Fibroblast of skin of scalp (primary cell): ENCODE measurements around the gene NKD1.

Experiments
- DNase-seq: peaks from one replicate; pipeline ENCODE4 v3.0.0-alpha.2; 2013

Gene NKD1

DNA sequence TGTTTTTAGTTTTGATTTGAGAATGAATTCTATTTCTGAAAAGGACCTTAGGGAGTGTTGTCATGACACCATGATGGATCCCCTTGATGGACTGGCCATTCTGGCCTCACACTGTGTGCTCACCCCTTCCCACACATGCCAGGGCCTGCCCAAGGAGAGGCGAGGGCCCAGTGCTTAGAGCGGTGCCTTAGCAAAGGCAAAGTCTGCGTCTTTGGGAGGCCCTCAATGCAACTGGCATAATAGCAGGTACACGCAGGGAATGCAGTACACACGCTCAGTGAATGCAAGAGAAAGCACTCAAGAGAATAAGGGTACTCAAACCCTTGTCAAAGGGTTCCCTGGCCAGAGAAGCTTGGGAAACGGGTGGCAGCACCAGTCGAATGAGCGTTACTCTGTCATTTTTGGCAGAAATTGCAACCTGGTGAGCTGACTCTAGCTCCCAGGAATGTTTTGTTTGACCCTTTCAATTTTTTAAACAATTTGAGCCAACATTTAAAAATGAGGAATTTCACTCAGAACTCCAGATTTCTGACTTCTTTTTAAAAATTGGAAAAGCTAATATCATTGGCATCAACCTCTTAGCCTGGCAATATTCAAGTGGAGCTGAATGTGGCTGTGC lies 32.1 kb downstream of the NKD1 start:
- no peak for DNase-seq

DNA sequence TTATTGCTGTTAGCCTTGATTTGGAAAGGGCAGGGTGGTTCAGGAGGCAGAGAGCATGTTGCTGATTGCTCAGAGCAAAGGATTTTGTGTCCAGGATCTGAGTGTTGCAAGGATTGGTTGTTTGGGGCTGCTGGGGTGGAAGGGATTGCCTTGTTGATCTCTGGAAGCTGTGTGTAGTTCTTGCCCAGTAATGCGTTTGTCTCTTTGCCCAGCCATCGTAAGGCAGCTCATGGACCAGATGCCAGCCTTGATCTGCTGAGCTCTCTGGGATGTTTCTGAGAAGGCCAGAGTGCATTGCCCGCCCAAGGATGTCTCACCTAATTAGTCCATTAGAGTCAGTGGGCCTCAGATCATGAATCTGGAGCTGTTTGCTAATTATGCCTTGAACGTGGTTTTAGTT lies 33.6 kb downstream of the NKD1 start:
- DNase-seq = no peak

DNA sequence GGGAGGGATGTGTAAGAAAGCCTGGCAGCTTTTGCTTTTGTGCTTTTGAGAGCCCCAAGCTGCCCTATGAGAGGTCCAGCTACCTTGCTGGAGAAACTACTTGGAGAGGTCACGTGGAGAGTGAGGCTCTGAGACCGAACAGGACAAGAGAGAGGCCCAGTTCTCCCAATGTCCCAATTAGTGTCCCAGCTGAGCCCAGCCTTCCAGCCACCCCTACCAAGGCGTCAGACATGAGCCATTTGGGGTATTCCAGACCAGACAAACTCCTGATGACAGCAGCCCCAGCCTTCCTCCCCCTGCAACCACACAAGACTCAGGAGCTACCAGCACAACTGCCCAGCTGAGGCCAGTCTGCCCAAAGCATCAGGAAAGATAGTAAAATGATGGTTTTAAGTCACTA lies 35.0 kb downstream of the NKD1 start:
- DNase-seq = no peak

DNA sequence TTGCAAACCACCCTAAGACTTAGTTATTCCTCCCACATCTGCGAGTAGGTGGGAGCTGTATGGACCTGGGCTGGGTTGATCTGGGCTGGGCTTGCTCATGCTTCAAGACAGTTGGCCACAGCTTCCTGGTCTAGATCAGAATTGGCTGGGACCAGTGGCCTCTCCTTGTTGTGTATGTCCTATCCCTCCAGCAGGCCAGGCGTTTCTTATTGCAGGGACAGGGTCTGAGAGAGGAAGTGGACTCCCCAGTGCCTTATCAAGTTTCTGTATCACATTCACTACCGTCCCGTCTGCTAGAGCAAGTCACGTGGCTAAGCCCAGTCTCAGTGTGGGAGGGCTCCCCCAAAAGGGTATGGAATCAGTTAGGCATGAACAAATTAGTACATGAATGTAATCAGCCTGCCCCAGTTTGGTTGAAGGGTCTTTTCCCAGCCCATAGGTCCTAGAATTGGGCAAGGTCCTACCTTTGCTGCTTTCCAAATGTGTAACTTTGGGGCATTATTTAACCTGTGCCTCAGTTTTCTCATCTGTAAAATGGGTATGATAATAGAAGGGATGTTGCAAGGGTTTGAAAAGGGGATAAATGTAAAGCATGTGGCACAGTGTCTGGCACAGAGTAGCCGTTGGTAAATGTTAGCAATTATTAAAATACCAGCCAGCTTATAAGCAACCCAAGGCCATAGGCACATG lies 36.0 kb downstream of the NKD1 start:
- no peak for DNase-seq

DNA sequence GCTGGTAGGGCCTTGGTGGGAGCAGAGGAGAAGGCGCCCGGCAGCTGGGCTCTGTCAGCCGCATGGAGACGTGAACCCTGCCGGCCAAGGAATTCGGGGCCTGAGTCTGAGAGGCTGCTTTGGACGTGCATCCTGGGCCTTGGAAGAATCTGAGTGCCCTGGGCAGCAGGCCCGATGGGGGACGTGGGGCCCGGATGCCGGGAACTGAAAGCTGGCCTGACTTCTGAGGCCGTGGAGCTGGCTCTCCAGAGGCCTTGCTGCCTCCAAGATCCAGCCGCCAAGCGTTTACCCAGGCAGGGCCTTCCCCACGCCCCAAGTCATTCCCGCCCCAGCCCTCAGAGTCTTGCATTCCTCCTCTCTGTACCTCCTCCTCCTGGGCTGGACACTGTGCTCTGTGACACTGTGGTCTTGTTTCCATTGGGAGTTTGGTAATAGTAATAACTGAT lies 37.2 kb downstream of the NKD1 start:
- DNase-seq = no peak

DNA sequence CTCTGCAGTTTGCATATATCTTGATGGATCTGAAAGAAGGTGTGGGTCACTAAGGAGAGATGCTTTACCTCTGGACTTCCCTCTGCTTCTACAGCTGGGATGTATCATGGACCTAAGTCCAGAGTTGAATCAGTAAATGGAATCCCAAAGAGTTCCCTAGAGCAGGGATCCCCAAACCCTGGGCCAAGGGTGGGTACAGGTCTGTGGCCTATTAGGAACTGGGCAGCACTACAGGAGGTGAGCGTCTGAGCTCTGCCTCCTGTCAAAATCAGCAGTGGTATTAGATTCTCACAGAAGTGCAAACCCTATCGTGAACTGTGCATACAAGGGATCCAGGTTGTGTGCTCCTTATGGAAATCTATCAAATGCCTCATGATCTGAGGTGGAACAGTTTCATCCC lies 39.3 kb downstream of the NKD1 start:
- no peak for DNase-seq

DNA sequence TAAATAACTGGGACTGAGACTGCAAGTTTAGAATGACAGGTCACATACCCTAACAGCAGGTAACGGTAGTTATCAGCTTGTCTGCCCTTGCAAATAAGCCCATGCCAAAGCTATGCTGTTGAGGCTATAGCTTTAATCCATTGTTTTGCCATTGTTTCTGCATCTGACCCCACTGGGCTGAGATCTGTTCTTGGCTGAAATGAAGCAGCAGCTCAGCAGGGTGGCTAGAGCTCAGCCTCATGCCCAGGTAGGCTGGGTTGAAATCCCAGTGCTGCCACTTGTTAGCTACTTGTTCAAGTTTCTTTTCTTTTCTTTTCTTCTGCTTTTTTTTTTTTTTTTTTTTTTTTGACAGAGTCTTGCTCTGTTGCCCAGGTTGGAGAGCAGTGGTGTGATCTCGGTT lies 40.1 kb downstream of the NKD1 start:
- no peak for DNase-seq

DNA sequence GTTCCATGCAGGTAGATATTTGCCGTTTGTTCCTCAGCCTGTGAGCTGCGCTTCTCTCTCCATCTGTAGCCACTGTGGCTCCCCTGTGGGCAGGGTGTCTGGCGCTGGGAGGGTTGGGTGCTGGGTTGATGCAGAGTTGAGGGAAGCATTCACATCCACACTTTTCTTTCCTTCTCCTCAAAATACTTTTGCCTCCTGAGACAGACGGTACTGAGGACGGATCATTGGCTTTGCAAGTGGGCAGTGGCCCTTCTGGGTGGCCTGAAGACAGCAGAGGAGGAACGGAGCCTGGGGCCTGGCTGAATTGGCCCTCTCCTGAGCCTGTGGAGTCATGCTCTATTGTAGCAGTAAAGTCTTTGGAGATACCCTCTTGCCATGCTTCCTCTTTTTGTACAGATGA lies 43.0 kb downstream of the NKD1 start:
- DNase-seq = no peak

DNA sequence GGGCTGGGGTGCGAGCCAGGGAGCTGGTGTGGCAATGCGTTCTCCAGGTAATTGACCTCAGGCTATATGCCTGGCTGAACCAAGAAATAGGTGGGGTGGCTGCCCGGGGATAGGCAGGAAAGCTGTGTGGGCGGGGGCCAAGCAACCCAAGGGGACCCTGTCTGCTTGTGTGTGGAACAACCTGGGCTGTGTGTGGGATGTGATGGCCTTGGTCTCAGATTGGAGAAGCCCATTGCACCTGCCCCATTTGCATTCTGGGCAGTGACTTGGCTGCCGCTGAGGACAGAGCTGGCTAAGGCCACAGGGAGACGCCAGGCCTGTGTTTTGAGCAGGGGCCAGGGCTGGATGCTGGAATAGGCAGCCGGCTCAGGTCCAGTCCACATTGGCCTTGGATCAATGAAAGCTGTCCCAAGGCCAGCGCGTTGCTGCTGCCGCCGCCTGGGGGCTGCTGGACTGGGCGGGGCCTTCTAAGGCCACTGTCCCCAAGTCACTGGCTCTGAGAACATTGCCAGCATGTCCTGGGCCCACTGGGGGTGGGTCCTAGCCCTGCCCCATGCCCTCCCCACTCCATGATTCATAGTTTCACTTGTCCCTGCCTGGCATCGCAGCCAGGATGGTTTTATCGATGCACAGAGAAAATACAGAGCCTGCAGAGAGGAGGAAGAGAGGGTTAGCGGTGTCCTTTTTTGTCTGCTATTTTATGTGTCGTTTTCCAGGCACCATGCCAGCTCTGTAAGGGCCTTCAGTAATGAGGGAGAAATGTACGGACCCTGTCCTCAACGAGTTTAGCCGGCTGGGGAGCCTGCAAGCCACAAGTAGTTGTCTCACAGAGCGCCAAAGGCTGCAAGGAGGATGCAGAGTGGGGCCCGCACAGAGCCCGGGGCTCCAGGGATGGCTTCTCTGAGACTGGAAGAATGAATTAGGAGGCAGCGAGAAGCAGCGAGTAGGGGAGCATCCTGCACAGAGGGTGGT lies 43.9 kb downstream of the NKD1 start:
- DNase-seq = no peak

DNA sequence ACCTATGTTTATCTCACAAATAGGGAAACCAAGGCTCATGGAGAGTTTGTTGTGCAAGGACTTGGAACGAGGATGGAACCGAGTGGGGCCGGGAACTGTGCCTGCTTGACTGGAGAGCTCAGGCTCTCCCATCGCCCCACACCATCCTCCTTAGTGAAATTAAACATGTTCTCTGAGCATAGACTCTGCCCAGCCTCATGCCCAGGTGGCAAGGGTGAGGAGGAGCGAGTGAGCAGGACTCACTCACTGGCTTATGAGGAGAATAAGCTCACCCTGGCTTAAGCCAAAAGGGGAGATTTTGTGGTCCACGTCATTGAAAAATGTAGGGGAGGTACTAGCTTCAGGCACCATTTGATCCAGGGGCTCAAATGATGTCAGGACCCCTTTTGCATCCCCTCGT lies 44.8 kb downstream of the NKD1 start:
- DNase-seq = no peak

DNA sequence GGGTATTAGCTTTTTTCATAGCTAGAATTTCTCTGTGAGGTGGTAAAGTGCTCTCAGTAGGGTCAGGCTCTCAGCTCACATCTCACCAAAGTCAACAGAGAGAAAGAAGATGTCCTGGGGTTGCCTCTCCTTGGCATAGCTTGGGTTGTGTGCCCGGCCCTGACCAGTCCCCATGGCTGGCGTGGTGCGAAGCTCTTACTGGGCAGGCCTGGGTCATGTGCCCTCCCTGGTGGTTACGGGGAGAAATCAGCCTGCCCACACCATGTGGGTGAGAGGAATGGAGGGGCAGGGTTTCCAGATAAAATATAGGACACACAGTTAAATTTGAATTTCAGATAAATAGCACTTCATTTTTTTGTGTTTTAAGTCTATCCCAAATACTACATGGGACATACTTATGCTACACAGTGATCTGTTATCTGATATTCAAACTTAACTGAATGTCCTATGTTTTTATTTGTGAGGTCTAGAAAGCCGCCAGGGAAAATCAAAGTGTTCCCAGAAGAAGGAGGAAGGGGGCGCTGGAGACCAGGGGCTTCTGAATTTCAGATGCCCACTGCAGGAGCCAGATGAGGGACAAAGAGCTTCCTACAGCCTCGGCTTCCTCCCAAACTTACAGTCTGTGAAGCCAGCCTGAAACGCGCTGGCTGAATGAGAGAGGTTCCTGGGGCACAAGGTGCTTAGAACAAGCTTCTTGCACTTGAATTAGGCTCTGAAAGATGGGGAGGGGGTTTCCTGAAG lies 45.4 kb downstream of the NKD1 start:
- peak; percentile 39 for DNase-seq

DNA sequence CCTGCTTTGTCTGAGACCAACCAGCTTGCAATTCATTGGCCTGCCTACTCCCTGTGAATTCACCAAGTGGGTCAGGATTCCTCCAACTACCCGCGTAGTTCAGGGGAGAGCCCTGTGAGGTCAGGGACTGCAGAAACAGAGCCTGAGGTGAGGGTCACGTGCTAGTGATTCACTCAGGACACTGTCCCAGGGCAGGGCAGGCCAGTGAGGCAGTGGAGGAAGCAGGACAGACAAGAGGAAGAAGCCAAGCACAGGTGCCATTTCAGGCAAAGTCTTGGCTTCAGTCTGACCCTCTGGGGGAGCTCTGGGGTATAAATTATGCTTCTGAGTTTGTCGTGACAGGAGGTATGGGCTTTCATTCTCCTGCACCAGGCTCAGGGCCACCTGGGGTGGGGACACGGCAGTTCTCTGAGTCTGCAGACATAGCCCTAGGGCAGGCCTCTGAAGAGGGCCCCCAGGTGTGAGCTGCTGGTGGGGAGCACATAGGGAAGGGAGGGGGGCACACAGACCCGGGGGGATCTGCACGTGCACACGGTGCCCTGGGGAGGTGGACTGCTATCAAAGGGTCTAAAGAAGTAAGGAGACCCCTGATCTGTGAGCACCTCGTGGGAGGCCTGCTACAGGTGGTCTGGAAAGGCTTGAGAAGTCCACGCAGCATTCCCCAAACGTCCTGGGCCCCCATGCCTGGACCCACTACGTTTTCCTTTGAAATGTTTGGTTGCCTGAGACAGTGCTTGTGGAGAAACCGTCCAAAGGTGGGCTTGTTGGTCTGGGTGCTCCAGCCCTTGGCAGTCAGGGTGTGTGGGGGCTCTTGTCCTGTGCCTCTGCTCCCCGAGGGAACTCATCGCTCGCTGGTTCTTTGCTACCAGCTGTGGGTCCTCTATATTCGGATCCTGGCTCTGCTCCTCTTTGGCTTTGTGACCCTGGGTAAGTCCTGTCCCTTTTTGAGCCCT lies 46.4 kb downstream of the NKD1 start:
- DNase-seq = no peak

DNA sequence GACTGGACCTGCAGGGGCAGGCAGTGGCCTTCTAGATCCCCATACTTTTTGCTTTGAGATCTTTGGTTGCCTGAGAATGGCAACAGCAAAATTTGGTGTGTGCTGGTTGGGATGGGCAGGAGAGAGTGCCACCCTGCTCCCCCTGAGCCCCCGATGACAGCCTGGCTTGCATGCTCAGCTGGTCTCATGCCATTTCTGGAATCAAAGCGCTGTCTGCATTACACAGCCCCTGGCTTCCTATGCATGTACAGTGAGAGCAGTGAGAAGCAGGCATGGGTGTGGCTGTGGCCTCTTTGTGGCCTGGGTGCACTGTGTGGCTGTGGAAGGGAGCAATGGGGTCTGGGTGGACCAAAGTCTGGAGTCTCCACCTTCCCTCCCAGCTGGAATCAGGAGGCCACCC lies 47.7 kb downstream of the NKD1 start:
- DNase-seq = no peak

DNA sequence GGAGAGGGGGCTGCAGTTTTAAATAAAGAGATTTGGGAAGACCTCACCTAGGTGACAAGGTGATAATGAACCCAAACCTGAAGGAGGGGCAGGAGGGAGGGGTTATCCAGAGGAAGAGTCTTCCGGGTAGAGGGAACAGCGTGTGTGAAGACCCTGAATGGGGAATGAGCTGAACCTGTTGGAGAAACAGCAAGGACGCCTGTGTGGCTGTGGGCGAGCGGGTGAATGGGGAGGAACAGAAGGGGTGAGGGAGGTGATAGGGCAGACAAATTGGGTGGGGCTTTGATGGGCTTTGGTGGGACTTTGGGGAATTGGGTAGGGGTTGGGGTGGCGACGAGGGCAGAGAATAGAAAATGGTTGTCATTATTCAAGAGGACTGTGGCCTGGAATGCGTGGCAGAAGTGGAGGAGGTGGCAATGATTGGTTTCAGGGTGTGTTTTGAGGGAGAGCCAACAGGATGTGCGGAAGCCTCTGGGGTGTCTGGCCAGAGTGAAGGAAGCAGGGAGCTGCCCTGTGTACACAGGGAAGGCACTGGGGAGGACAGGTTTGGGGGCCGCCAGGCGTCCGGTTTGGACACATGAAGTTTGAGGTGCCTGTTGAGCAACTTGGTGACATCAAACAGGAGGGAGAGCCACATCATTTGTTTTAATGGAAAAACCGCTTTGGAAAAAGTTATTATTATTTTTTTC lies 48.7 kb downstream of the NKD1 start:
- no peak for DNase-seq

DNA sequence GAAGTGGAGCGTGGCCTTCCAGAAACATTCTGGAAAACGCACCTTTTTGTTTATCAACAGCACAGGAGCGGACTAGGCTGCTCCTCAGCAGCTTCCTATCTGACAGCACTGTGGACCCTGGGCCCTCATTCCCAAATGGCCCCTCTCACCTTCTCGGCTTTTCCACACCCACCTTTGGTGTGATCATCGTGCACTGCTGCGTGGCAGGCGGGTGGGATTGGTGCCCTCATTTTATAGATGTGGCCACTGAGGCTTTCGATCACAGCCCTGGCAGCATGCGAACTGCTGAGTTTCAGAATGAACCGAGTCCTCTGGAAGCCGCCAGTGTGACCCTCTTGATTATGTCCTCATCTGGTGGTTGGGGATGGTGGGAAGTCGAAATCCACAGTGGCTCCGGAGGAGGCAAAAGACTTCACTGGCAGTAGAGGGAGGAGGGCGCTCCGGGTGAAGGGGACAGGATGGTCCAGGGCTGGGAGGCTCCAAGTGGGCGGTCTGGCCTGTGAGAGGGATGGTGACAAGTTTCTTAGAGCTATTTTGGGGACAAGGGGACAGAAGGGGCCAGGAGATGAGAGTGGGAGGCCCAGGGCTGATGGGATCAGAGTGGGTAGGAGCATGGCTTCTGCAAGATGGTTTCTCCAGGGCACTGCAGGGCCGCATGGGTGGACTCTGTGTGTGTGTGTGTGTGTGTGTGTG lies 49.5 kb downstream of the NKD1 start:
- DNase-seq = no peak

DNA sequence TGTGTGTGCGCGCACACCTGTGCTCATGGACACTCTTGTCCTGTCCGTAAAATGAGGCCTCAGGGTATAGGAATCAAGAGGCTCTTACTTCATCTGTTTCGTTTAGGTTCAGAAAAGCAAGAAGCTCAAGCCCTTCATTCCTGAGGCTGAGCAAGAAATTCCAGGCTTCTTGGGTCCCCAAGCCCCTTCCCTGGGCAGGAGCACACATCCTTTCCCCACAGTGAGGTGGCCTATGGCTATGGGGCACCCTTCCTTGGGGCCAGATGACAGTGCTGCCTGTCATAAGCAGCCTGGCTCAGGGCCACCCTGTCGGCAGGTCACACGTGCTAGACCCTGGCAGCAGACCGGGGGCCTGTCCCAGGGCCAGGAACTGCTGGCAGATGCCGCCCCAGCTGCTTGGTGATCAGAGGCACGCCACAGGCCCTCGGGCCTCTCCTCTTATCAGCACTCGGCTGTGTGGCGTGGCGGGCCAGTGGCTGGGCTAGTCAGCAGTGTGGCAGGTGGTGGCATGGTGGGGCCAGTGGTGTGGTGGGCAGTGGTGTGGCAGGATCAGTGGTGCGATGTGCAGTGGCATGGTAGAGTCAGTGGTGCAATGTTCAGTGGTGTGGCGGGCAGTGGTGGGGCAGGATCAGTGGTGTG lies 50.2 kb downstream of the NKD1 start:
- DNase-seq = no peak

DNA sequence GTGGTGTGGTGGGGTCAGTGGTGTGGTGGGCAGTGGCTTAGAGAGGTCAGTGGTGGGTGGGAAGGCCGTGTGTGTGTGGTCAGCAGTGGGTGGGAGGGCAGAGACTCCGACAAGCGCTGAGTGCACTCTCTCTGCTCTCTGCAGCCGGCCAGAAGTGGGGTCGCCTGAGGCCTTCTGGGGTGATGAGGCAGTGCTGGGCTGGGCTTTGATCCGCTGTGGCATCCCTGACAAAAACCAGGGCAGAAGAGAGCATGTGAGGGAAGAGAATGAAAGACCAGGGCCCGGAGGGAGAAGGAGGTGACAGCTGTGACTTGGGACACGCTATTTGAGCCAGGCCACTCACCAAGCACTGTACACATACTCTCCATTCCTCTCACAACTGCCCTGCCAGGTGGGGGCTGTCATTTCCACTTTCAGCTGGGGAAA lies 50.8 kb downstream of the NKD1 start:
- DNase-seq = no peak

DNA sequence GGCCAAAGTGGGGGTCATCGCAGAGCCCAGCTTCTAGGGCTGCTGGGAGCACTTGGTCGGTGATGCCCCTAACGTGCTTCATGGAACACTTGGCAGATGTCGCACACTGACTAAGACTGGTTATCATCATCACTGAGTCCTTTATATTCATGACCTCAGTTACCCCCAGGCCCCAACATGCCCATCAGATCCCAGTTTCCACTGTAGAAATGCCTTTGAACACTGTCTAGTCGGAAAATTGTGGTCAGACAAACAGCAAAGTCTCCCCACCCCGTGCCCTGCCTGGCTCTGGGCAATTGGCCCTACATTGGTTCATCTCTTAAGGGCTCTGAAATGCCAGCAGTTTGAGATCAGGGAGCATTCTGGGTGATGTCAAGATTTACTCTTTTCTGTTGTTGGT lies 51.3 kb downstream of the NKD1 start:
- DNase-seq = no peak

DNA sequence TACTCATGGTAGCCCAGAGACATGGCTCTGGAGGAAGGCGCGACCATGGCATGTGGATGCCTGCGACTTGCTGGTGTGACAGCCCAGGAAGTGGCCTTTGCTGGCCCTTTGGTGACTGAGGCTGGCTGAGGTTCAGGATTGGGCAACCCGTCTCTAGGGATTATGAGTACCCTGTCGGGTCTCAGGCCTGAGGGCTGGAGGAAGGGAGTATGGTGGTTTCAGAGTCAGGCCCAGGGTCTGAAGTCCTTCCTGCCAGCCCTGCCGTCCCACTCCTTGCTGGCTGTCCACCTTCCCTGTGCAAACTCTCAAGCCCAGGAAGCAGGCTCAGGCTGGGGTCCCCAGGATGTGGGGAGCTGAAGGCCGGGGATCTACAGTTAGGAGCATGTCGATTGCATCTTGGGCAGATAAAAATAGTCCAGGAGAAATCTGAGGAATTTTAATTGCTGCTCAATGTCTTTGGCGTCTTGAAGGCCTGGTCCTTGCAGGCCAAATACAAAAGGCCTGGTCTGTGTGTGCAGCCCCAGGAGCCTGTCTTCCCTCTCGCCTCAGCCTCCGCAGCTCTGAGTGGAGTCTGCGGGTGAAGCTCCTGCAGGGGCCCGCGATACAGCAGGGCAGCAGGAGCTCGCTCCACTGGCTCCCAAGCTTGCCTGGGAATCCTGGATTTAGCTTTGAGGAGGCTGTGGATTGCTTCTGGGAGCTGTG lies 52.5 kb downstream of the NKD1 start:
- peak; percentile 31 for DNase-seq
